Right atrium auricular region (tissue), 2 donors: ENCODE measurements around the gene LRMDA. TPM values are rescaled to one million over a fixed set of nuclear protein-coding genes. Genes with fewer than 3 reads are reported as not detected.

ENCODE experiments used
- DNase-seq: peaks from one replicate; pipeline ENCODE4 v3.0.0-alpha.2; 2019; ENCODE audit warnings: low spot score
- H3K27ac ChIP-seq, 2 donors: fragments of 200-600 bp; sonication (generic); 1 replicate in 1 of 2; 2 replicates in 1 of 2; pipeline ENCODE4 v1.5.1; 2016 to 2019
- H3K27me3 ChIP-seq, 2 donors: fragments of 200-600 bp; sonication (generic); one replicate each; pipeline versions ENCODE4 v1.5.1 to v1.6.0; 2017 to 2019
- H3K36me3 ChIP-seq: fragments of 200-600 bp; sonication (generic); one replicate; pipeline ENCODE4 v1.5.1; 2016
- H3K4me1 ChIP-seq, 2 donors: fragments of 200-600 bp; sonication (generic); one replicate each; pipeline versions ENCODE4 v1.5.1 to v1.6.0; 2017 to 2019
- H3K4me3 ChIP-seq, 2 donors: fragments of 200-600 bp; sonication (generic); 1 replicate in 1 of 2; 2 replicates in 1 of 2; pipeline ENCODE4 v1.5.1; 2017 to 2019; ENCODE audit warnings: mild to moderate bottlenecking in 1 of 2, moderate library complexity in 1 of 2
- H3K9me3 ChIP-seq, 2 donors: fragments of 200-600 bp; sonication (generic); one replicate each; pipeline ENCODE4 v1.5.1; 2019
- CTCF ChIP-seq, 2 donors: fragments of 200-600 bp; sonication (generic); IDR thresholded peaks; one replicate each; pipeline ENCODE4 v1.5.1; 2019; ENCODE audit warnings: antibody characterized with exemption in 2 of 2
- total RNA-seq, 2 donors: library from RNA; depleted of rRNA; stranded (reverse); fragments of >200 nt; gene quantifications; one replicate each; pipeline ENCODE4 v1.1.0, GENCODE V29; 2016

The LRMDA gene
- total RNA-seq, 2 donors from 2014 or later = 6.1 to 19.1 TPM

GRCh38 chr10:76175533-76176165 is 744.2 kb downstream of the LRMDA start:
- no peak for TF ChIP-seq CTCF (IDR thresholded peaks at IDR 0.05)
- DNase-seq = no peak
- Histone ChIP-seq H3K4me1 (no peaks in the 10 kb centered on the region), H3K27ac (no peak overlapping the region), H3K36me3 (no peaks in the 10 kb centered on the region), H3K27me3 (no peaks in the 10 kb centered on the region), H3K9me3 (no peaks in the 10 kb centered on the region), H3K4me3 (no peak overlapping the region)

GRCh38 chr10:76176166-76176550 is 744.7 kb downstream of the LRMDA start:
- Histone ChIP-seq H3K9me3 (no peaks in the 10 kb centered on the region), H3K27ac (no peak overlapping the region), H3K36me3 (no peaks in the 10 kb centered on the region), H3K27me3 (no peaks in the 10 kb centered on the region), H3K4me3 (no peak overlapping the region), H3K4me1 (no peaks in the 10 kb centered on the region)
- no peak for TF ChIP-seq CTCF (IDR thresholded peaks at IDR 0.05)
- no peak for DNase-seq

GRCh38 chr10:76177936-76178335 is 746.5 kb downstream of the LRMDA start:
- Histone ChIP-seq H3K27me3 (no peaks in the 10 kb centered on the region), H3K9me3 (no peaks in the 10 kb centered on the region), H3K4me3 (no peak overlapping the region), H3K36me3 (no peaks in the 10 kb centered on the region), H3K4me1 (no peaks in the 10 kb centered on the region), H3K27ac (no peak overlapping the region)
- DNase-seq = no peak
- TF ChIP-seq CTCF (IDR thresholded peaks at IDR 0.05) = no peak

GRCh38 chr10:76178532-76179292 is 747.3 kb downstream of the LRMDA start:
- DNase-seq = no peak
- H3K4me3 ChIP-seq = no peak overlapping the region
- TF ChIP-seq CTCF (IDR thresholded peaks at IDR 0.05) = no peak

GRCh38 chr10:76179806-76180205 is 748.4 kb downstream of the LRMDA start:
- peaks cover 0 to 2% of the 10 kb centered on the region in 2 donors for H3K4me1 ChIP-seq
- DNase-seq = no peak
- no peak for TF ChIP-seq CTCF (IDR thresholded peaks at IDR 0.05)
- no peaks in the 10 kb centered on the region for H3K9me3 ChIP-seq
- no peak overlapping the region for H3K4me3 ChIP-seq
- H3K36me3 ChIP-seq = no peaks in the 10 kb centered on the region
- no peaks in the 10 kb centered on the region for H3K27me3 ChIP-seq
- H3K27ac ChIP-seq = no peak overlapping the region

More at GRCh38 chr10:76178532-76179292, 747.3 kb downstream of the LRMDA start:
- Histone ChIP-seq H3K27ac (no peak overlapping the region), H3K4me1 (no peaks in the 10 kb centered on the region), H3K9me3 (no peaks in the 10 kb centered on the region), H3K27me3 (no peaks in the 10 kb centered on the region), H3K36me3 (no peaks in the 10 kb centered on the region)
